SK-N-SH treated with all-trans-retinoic acid at 6 μM for 48 hours (cell line): ENCODE results near the gene CYP1A1.
A peak's percentile ranks its signal among the peaks of the same experiment; 100 is the strongest.

Experiments
- ATAC-seq: fragments of 200-7000 bp; cut with Tn5 transposase; 3 replicates; pipeline ENCODE4 v1.9.1; 2020; ENCODE audit warnings: mild to moderate bottlenecking, moderate library complexity
- BACH2 ChIP-seq: fragments of 250-450 bp; sonication (Bioruptor Pico); IDR thresholded peaks from 2 replicates; pipeline ENCODE4 v1.9.0; 2021; ENCODE audit warnings: mild to moderate bottlenecking, borderline replicate concordance
- CREB5 ChIP-seq: fragments of 250-450 bp; sonication (Bioruptor Pico); IDR thresholded peaks from 2 replicates; pipeline ENCODE4 v1.5.1; 2020; ENCODE audit warnings: low read depth, mild to moderate bottlenecking, moderate library complexity
- CSDC2 ChIP-seq: fragments of 250-450 bp; sonication (Bioruptor Pico); IDR thresholded peaks from 2 replicates; pipeline ENCODE4 v1.5.0; 2020; ENCODE audit warnings: mild to moderate bottlenecking, moderate library complexity
- OSR1 ChIP-seq: fragments of 250-450 bp; sonication (Bioruptor Pico); IDR thresholded peaks from 2 replicates; pipeline ENCODE4 v1.8.0; 2022; ENCODE audit warnings: moderate library complexity, mild to moderate bottlenecking, inconsistent platforms
- POU6F1 ChIP-seq: fragments of 250-450 bp; sonication (Bioruptor Pico); IDR thresholded peaks from 2 replicates; pipeline ENCODE4 v1.8.0; 2021; ENCODE audit warnings: low read depth, mild to moderate bottlenecking, moderate library complexity, borderline replicate concordance
- RARB ChIP-seq: fragments of 250-450 bp; sonication (Bioruptor Pico); IDR thresholded peaks from 2 replicates; pipeline ENCODE4 v1.8.0; 2021; ENCODE audit warnings: mild to moderate bottlenecking, moderate library complexity
- SNAI2 ChIP-seq: fragments of 250-450 bp; sonication (Bioruptor Pico); IDR thresholded peaks from 2 replicates; pipeline ENCODE4 v1.5.0; 2020; ENCODE audit warnings: mild to moderate bottlenecking, moderate library complexity
- TCF4 ChIP-seq: fragments of 250-450 bp; sonication (Bioruptor Pico); IDR thresholded peaks from 2 replicates; pipeline ENCODE4 v1.8.0; 2021; ENCODE audit warnings: mild to moderate bottlenecking, moderate library complexity, borderline replicate concordance
- TOX ChIP-seq: fragments of 250-450 bp; sonication (Bioruptor Pico); IDR thresholded peaks from 2 replicates; pipeline ENCODE4 v1.8.0; 2021; ENCODE audit warnings: mild to moderate bottlenecking, moderate library complexity, borderline replicate concordance
- TSHZ2 ChIP-seq: fragments of 250-450 bp; sonication (Bioruptor Pico); IDR thresholded peaks from 2 replicates; pipeline ENCODE4 v1.5.0; 2020; ENCODE audit warnings: mild to moderate bottlenecking, moderate library complexity
- ZC3H10 ChIP-seq: fragments of 250-450 bp; sonication (Bioruptor Pico); IDR thresholded peaks from 2 replicates; pipeline ENCODE4 v1.5.1; 2021; ENCODE audit warnings: mild to moderate bottlenecking, moderate library complexity
- ZFP30 ChIP-seq: fragments of 450-650 bp; formaldehyde crosslinking; IDR thresholded peaks from 2 replicates; pipeline ENCODE4 v1.5.0; 2022; ENCODE audit warnings: mild to moderate bottlenecking, moderate library complexity
- ZNF565 ChIP-seq: fragments of 450-650 bp; formaldehyde crosslinking; conservative IDR thresholded peaks from 2 replicates; pipeline ENCODE4 v1.5.0; 2020; ENCODE audit warnings: low read depth, mild to moderate bottlenecking, moderate library complexity
- ZNF8 ChIP-seq: fragments of 450-650 bp; formaldehyde crosslinking; IDR thresholded peaks from 2 replicates; pipeline ENCODE4 v1.5.0; 2020; ENCODE audit warnings: mild to moderate bottlenecking, moderate library complexity
- TF ChIP-seq, protein P1 (sequence below): fragments of 250-450 bp; sonication (Bioruptor Pico); IDR thresholded peaks from 2 replicates; pipeline ENCODE4 v1.5.1; 2021; ENCODE audit warnings: mild to moderate bottlenecking, moderate library complexity

CYP1A1 gene

DNA sequence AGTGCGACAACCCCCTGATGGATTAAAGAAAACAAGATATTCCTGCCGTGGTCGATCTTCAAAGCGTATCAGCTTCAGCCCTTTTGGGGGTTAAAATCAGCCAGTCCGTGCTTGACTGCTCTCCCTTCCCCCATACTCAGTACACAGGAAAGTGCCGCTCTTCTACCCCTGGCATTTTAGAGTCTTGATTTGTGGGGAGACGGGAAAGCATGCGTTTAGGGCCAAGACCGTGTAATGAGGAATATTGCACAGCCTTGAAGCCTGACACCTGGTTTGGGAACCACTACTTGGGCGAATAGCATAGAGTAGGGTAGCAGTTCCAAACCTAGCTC is 29.0 kb downstream of the CYP1A1 start:
- peak; percentile 8; the same call in 1 of the 3 replicates for ATAC-seq
- TF ChIP-seq SNAI2 (CRISPR knock-in tag) (no peak), TCF4 (CRISPR knock-in tag) (no peak)

GRCh38 chr15:74695597-74696397 is 29.5 kb downstream of the CYP1A1 start, which contains the start of gene EDC3:
Gene EDC3 (minus strand): TSS chr15:74696024. CDS start chr15:74675124, 20,900 bp downstream.
- no peak for TF ChIP-seq OSR1 (CRISPR knock-in tag)
- no peak for TF ChIP-seq ZNF565 (CRISPR knock-in tag)
- no peak for TF ChIP-seq TSHZ2 (CRISPR knock-in tag)
- no peak for TF ChIP-seq ZFP30 (CRISPR knock-in tag)
- TF ChIP-seq RARB: no peak
- no peak for TF ChIP-seq TCF4 (CRISPR knock-in tag)
- TF ChIP-seq, protein P1, sequence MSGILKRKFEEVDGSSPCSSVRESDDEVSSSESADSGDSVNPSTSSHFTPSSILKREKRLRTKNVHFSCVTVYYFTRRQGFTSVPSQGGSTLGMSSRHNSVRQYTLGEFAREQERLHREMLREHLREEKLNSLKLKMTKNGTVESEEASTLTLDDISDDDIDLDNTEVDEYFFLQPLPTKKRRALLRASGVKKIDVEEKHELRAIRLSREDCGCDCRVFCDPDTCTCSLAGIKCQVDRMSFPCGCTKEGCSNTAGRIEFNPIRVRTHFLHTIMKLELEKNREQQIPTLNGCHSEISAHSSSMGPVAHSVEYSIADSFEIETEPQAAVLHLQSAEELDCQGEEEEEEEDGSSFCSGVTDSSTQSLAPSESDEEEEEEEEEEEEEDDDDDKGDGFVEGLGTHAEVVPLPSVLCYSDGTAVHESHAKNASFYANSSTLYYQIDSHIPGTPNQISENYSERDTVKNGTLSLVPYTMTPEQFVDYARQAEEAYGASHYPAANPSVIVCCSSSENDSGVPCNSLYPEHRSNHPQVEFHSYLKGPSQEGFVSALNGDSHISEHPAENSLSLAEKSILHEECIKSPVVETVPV (CRISPR knock-in tag): no peak
- TF ChIP-seq POU6F1 (CRISPR knock-in tag): no peak
- no peak for TF ChIP-seq TOX (CRISPR knock-in tag)
- no peak for TF ChIP-seq CSDC2 (CRISPR knock-in tag)
- TF ChIP-seq ZC3H10 (CRISPR knock-in tag): no peak
- TF ChIP-seq, all 23 proteins: peak for 0
- peak; percentile 96 for ATAC-seq

DNA sequence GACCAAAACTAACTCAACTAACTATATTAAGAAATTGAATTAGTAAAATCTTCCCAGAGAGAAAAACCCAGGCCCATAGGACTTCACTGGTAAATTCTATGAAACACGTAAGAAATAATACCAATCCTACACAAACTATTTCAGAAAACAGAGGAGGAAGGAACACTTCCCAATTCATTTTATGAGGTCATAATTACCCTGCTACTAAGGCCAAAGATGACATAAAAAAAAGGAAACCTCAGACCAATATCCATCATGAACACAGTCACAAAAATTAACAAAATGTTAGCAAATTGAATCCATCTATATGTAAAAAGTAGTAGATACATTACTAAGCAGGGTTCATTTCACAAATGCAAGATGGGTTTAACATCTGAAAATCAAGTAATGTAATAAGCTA is 33.0 kb downstream of the CYP1A1 start:
- TF ChIP-seq TOX (CRISPR knock-in tag) (no peak), TCF4 (CRISPR knock-in tag) (no peak), TSHZ2 (CRISPR knock-in tag) (no peak), POU6F1 (CRISPR knock-in tag) (no peak), ZNF8 (CRISPR knock-in tag) (no peak), OSR1 (CRISPR knock-in tag) (no peak), CSDC2 (CRISPR knock-in tag) (no peak), CREB5 (CRISPR knock-in tag) (no peak), BACH2 (CRISPR knock-in tag) (no peak), RARB (no peak)
- no peak for ATAC-seq
